Umbilical cord (tissue), 2 donors: ENCODE measurements around the gene ARL14. TPM values are rescaled to one million over a fixed set of nuclear protein-coding genes. Genes with fewer than 3 reads are reported as not detected.

Experiments
- DNase-seq: peaks from one replicate; pipeline ENCODE4 v3.0.0-alpha.2; 2015; ENCODE audit warnings: low spot score
- total RNA-seq: library from RNA; depleted of rRNA; stranded (reverse); fragments of >200 nt; gene quantifications from one replicate; pipeline ENCODE4 v1.2.3, GENCODE V29; 2014; ENCODE audit warnings: low replicate concordance; ENCODE audit not compliant: insufficient read depth

ARL14 gene
- total RNA-seq, 1 donor from 2014 or later: 1.9 TPM

DNA sequence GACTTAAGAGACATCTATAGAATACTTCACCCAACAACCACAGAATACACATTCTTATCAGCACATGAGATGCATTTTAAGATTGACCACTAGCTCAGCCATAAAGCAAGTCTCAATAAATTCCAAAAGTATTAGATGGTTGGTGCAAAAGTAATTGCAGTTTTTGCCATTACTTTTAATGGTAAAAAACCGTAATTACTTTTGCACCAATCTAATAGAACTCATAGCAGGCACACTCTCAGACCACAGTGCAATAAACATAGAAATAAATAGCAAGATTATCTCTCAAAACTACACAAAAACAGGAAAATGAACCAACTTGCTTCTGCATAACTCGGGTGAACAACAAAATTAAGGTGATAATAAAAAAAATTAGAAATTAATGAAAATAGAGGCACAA lies 45.4 kb downstream of the ARL14 start:
- no peak for DNase-seq

DNA sequence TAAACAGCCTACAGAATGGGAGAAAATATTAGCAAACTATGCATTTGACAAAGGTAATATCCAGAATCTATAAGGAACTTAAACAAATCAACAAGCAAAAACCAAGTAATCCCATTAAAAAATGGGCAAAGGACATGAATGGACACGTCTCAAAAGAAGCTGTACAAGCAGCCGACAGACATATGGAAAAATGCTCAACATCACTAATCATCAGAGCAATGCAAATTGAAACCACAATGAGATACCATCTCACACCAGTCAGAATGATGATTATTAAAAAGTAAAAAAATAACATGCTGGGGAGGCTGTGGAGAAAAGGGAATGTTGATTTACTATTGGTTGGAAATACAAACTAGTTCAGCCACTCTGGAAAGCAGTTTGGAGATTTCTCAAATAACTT lies 48.4 kb downstream of the ARL14 start:
- no peak for DNase-seq

Other genes with a start within 250 kb of the ARL14 start
- gene TRIM59, start 227.4 kb upstream of the ARL14 start, total RNA-seq: 20.2 TPM
- gene KPNA4, start 111.6 kb upstream of the ARL14 start, total RNA-seq: 29.9 TPM
- 10.1 TPM for gene PPM1L, start 79.1 kb downstream of the ARL14 start, total RNA-seq